CD14-positive monocyte (primary cell): Measurements from ENCODE around the gene XPNPEP3. TPM values are rescaled to one million over a fixed set of nuclear protein-coding genes. Genes with fewer than 3 reads are reported as not detected.

Experiments
- DNase-seq, 3 donors: peaks; one replicate each; pipeline ENCODE4 v3.0.0-alpha.2; 2011 to 2022
- H2AFZ ChIP-seq: 2 replicates; pipeline ENCODE4 v1.6.0; 2012; ENCODE audit warnings: mild to moderate bottlenecking, low read depth, low read length, inconsistent platforms; ENCODE audit not compliant: insufficient read depth, poor library complexity, severe bottlenecking
- H3K27ac ChIP-seq, 2 donors: 1 replicate in 1 of 2; 2 replicates in 1 of 2; pipeline ENCODE4 v1.5.1; 2012 to 2013; ENCODE audit warnings: low read length in 2 of 2, control low read depth in 1 of 2, inconsistent platforms in 1 of 2, low read depth in 1 of 2, mild to moderate bottlenecking in 1 of 2
- H3K27me3 ChIP-seq, 2 donors: one replicate each; pipeline versions ENCODE4 v1.6.0 to v1.6.1; 2011 to 2013; ENCODE audit warnings: low read length in 2 of 2; ENCODE audit not compliant: control insufficient read depth in 2 of 2, insufficient read depth in 2 of 2
- H3K36me3 ChIP-seq, 2 donors: replicated peaks in 1 of 2; 1 replicate in 1 of 2; 2 replicates in 1 of 2; pipeline versions ENCODE4 v1.5.1 to v1.6.1; 2012 to 2013; ENCODE audit warnings: low read length in 2 of 2, control low read depth in 1 of 2, inconsistent platforms in 1 of 2, mild to moderate bottlenecking in 1 of 2; ENCODE audit not compliant: insufficient read depth in 2 of 2, control insufficient read depth in 1 of 2
- H3K4me1 ChIP-seq, 2 donors: 1 replicate in 1 of 2; 2 replicates in 1 of 2; pipeline versions ENCODE4 v1.5.1 to v1.6.1; 2012 to 2013; ENCODE audit warnings: low read length in 2 of 2, control low read depth in 1 of 2, inconsistent platforms in 1 of 2, mild to moderate bottlenecking in 1 of 2, moderate library complexity in 1 of 2; ENCODE audit not compliant: insufficient read depth in 2 of 2, control insufficient read depth in 1 of 2
- H3K4me2 ChIP-seq: replicated peaks from 2 replicates; pipeline ENCODE3; 2012; ENCODE audit warnings: low read length, moderate library complexity, mild to moderate bottlenecking; ENCODE audit not compliant: poor library complexity, severe bottlenecking; ENCODE audit errors: extremely low read depth
- H3K4me3 ChIP-seq, 3 experiments: fragments of 200-600 bp in 1 of 3; sonication (generic) in 1 of 3; replicated peaks in 1 of 3; 1 replicate in 2 of 3; 2 replicates in 1 of 3; pipeline ENCODE4 v1.5.1; 2011 to 2013; ENCODE audit warnings: low read length in 3 of 3, mild to moderate bottlenecking in 3 of 3, control low read depth in 2 of 3, low read depth in 2 of 3, inconsistent platforms in 1 of 3, moderate library complexity in 1 of 3
- H3K79me2 ChIP-seq: 2 replicates; pipeline ENCODE4 v1.6.0; 2012; ENCODE audit warnings: mild to moderate bottlenecking, control low read depth, inconsistent platforms, low read length, moderate library complexity; ENCODE audit not compliant: insufficient read depth
- H3K9ac ChIP-seq: 2 replicates; pipeline ENCODE4 v1.6.0; 2017; ENCODE audit warnings: low read length, mild to moderate bottlenecking; ENCODE audit not compliant: insufficient read depth, poor library complexity, severe bottlenecking
- H3K9me3 ChIP-seq, 2 donors: replicated peaks in 1 of 2; 1 replicate in 1 of 2; 2 replicates in 1 of 2; pipeline versions ENCODE4 v1.5.1 to v1.6.1; 2012 to 2013; ENCODE audit warnings: low read length in 2 of 2, control low read depth in 1 of 2; ENCODE audit not compliant: control insufficient read depth in 1 of 2, insufficient read depth in 1 of 2
- H4K20me1 ChIP-seq: 2 replicates; pipeline ENCODE4 v1.6.0; 2012; ENCODE audit warnings: mild to moderate bottlenecking, low read length, control low read depth, moderate library complexity; ENCODE audit not compliant: insufficient read depth
- H3K27ac Mint-ChIP-seq, 7 donors: one replicate each; pipeline ENCODE4 v1.8.0; 2020; ENCODE audit warnings: mild to moderate bottlenecking in 7 of 7, mixed read lengths in 7 of 7, moderate library complexity in 6 of 7, inconsistent platforms in 2 of 7
- H3K27me3 Mint-ChIP-seq, 3 donors: one replicate each; pipeline ENCODE4 v1.8.0; 2021 to 2022; ENCODE audit warnings: low read depth in 3 of 3, mild to moderate bottlenecking in 3 of 3, mixed read lengths in 3 of 3, moderate library complexity in 3 of 3, inconsistent platforms in 1 of 3
- H3K36me3 Mint-ChIP-seq, 2 donors: one replicate each; pipeline ENCODE4 v1.8.0; 2020; ENCODE audit warnings: mixed read lengths in 2 of 2, inconsistent platforms in 1 of 2, mild to moderate bottlenecking in 1 of 2
- H3K4me1 Mint-ChIP-seq: one replicate; pipeline ENCODE4 v1.8.0; 2020; ENCODE audit warnings: mild to moderate bottlenecking, mixed read lengths
- H3K4me3 Mint-ChIP-seq, 2 donors: one replicate each; pipeline ENCODE4 v1.8.0; 2020; ENCODE audit warnings: mild to moderate bottlenecking in 2 of 2, mixed read lengths in 2 of 2, moderate library complexity in 1 of 2
- H3K9me3 Mint-ChIP-seq, 7 donors: one replicate each; pipeline ENCODE4 v1.8.0; 2020 to 2022; ENCODE audit warnings: mixed read lengths in 7 of 7, mild to moderate bottlenecking in 6 of 7, moderate library complexity in 6 of 7, inconsistent platforms in 2 of 7
- WGBS: methylation state at CpG from one replicate; pipeline ENCODE4 v1.1.5; 2013; ENCODE audit warnings: missing lambda C conversion rate; ENCODE audit not compliant: insufficient coverage; 5-methylcytosine and 5-hydroxymethylcytosine counted together
- intact Hi-C, 2 donors: fragments of 100-400 bp; cut with micrococcal nuclease; formaldehyde crosslinking; loops; one replicate each; pipeline versions ENCODE4 v1.15.0 to v1.15.1; 2023
- polyA plus RNA-seq, 3 donors: library from polyadenylated mRNA; depleted of rRNA in 1 of 3; unstranded in 2 of 3; stranded (reverse) in 1 of 3; fragments of 300-500 nt in 2 of 3; fragments of >200 nt in 1 of 3; fragmentation: Illumina TruSeq in 2 of 3; gene quantifications; 1 replicate in 2 of 3; 2 replicates in 1 of 3; pipeline ENCODE4 v1.2.3, GENCODE V29; 2012 to 2021
- TF ChIP-seq, protein P1 (sequence below): fragments of 200-600 bp; IDR thresholded peaks from one replicate; pipeline ENCODE4 v1.8.0; 2022; ENCODE audit warnings: antibody characterized with exemption, mild to moderate bottlenecking

XPNPEP3 gene
- polyA plus RNA-seq, 3 donors = 3.6 to 9.4 (median 7.3) TPM

DNA sequence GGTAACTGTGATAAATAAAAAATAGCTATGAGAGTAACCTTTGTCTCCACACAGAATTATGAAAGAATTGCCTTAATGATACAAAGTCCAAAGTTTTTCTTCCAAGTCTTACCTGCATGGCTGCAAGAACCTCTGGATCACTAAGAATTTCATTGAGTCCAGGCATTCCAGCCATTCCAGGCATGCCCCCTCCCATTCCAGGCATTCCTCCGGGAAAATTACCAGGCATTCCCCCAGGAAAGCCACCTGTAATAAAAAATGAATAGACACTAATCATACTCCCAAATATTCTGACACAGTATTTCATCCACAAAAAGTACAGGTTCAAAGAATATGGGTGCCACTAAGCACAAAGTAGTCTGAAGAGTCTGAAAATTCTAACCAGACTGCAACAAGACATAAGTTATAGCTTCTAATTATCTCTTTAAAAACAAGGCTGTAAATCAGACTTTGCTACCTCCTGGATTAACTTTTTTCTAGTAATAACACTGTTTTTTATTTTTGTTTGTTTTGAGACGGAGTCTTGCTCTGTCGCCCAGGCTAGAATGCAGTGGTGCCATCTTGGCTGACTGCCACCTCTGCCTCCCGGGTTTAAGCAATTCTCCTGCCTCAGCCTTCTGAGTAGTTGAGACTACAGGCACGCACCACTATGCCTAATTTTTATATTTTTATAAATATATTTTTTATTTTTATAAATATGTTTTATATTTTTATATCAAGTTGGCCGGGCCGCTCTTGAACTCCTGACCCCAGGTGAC is 29.8 kb upstream of the XPNPEP3 start:
- H3K4me3 ChIP-seq = no peak overlapping the region
- H3K4me1 ChIP-seq = no peaks in the 10 kb centered on the region
- H3K27ac ChIP-seq = no peak overlapping the region
- Mint-ChIP-seq H3K27me3 (no peaks in the 10 kb centered on the region), H3K36me3 (peaks cover 50 to 67% of the 10 kb centered on the region in 2 donors), H3K27ac (peak overlapping the region in 1 of 7 donors; percentile 21), H3K4me3 (no peak overlapping the region), H3K9me3 (no peaks in the 10 kb centered on the region), H3K4me1 (no peaks in the 10 kb centered on the region)
- H2AFZ ChIP-seq = no peak overlapping the region
- intact Hi-C loops = no loop called here
- peaks cover 67 to 89% of the 10 kb centered on the region in 2 donors for H3K36me3 ChIP-seq
- H3K79me2 ChIP-seq = no peaks in the 10 kb centered on the region
- no peak overlapping the region for H3K9ac ChIP-seq
- no peak for DNase-seq
- H3K4me2 ChIP-seq = no peak overlapping the region
- TF ChIP-seq, protein P1, sequence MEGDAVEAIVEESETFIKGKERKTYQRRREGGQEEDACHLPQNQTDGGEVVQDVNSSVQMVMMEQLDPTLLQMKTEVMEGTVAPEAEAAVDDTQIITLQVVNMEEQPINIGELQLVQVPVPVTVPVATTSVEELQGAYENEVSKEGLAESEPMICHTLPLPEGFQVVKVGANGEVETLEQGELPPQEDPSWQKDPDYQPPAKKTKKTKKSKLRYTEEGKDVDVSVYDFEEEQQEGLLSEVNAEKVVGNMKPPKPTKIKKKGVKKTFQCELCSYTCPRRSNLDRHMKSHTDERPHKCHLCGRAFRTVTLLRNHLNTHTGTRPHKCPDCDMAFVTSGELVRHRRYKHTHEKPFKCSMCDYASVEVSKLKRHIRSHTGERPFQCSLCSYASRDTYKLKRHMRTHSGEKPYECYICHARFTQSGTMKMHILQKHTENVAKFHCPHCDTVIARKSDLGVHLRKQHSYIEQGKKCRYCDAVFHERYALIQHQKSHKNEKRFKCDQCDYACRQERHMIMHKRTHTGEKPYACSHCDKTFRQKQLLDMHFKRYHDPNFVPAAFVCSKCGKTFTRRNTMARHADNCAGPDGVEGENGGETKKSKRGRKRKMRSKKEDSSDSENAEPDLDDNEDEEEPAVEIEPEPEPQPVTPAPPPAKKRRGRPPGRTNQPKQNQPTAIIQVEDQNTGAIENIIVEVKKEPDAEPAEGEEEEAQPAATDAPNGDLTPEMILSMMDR = no peak
- no peaks in the 10 kb centered on the region for H3K9me3 ChIP-seq
- no peaks in the 10 kb centered on the region for H3K27me3 ChIP-seq
- no peaks in the 10 kb centered on the region for H4K20me1 ChIP-seq
- 100% methylated on average over 1 of the region's 7 CpGs for WGBS

DNA sequence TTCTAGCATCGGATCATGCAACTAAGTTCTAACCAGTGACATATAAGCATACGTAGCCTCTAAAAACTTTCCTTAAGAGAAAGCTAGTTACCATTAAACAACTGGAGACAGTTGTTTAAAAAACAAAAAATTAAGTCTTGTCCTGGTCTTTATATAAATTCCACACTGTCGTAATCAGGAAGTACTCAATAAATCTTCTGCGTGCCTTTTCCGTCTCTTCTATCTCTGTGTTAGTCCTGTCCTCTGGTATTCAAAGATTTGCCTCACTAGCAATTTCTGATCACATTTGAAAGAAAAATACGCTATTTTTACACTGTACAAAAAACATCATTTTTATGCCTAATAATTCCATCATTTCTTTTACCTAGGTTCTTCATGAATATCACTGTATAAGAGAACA is 27.8 kb upstream of the XPNPEP3 start:
- H3K4me1 Mint-ChIP-seq = no peaks in the 10 kb centered on the region

More for the DNA sequence above, 27.8 kb upstream of the XPNPEP3 start:
- Histone ChIP-seq H3K9me3 (no peaks in the 10 kb centered on the region), H4K20me1 (no peaks in the 10 kb centered on the region), H3K4me2 (no peak overlapping the region), H3K27me3 (no peaks in the 10 kb centered on the region), H3K4me3 (no peak overlapping the region), H3K79me2 (no peaks in the 10 kb centered on the region), H3K9ac (no peak overlapping the region), H3K4me1 (no peaks in the 10 kb centered on the region), H3K36me3 (peaks cover 74 to 97% of the 10 kb centered on the region in 2 donors), H2AFZ (no peak overlapping the region), H3K27ac (no peak overlapping the region)
- Mint-ChIP-seq H3K36me3 (peaks cover 63 to 84% of the 10 kb centered on the region in 2 donors), H3K4me3 (no peak overlapping the region), H3K27ac (no peak overlapping the region), H3K27me3 (no peaks in the 10 kb centered on the region), H3K9me3 (no peaks in the 10 kb centered on the region)
- intact Hi-C loops = no loop called here
- no peak for DNase-seq
- TF ChIP-seq, protein P1 = no peak
- WGBS = 53% methylated on average over 3 of the region's 6 CpGs
